A549 (cell line): ENCODE data around the gene ZNF410. TPM values are rescaled to one million over a fixed set of nuclear protein-coding genes. Genes with fewer than 3 reads are reported as not detected.

ENCODE experiments used
- ATAC-seq, 2 experiments: fragments of 200-7000 bp in 1 of 2; fragments of >200 bp in 1 of 2; cut with Nextera tagmentation in 1 of 2; cut with Tn5 transposase in 1 of 2; 3 replicates each; pipeline versions ENCODE4 v1.8.0 to v1.9.1; 2018 to 2020; ENCODE audit warnings: mild to moderate bottlenecking in 1 of 2, moderate library complexity in 1 of 2
- CTCF ChIA-PET: fragments of 300-600 bp; sonication (Branson Sonifier 250); formaldehyde crosslinking; extraction: SDS; loops from one replicate; lab custom pipeline; 2021; ENCODE audit warnings: antibody characterized with exemption, inconsistent platforms; lab: Yijun Ruan, JAX
- POLR2A ChIA-PET: fragments of 350-600 bp; formaldehyde crosslinking; extraction: SDS; loops from one replicate; lab custom pipeline; 2021; ENCODE audit warnings: antibody characterized with exemption, inconsistent platforms; lab: Yijun Ruan, JAX
- DNase-seq, 2 experiments: peaks; one replicate each; pipeline versions ENCODE4 v3.0.0 to v3.0.0-alpha.2; 2011 to 2016; ENCODE audit warnings: low read depth in 1 of 2, low spot score in 1 of 2
- FAIRE-seq: peaks from 2 replicates; lab custom pipeline; 2011; peaks lifted over from hg19 to GRCh38; lab: Jason Lieb, UNC
- H3K27ac ChIP-seq, 2 experiments: fragments of >200 bp; sonication (Bioruptor Twin); formaldehyde crosslinking; 3 replicates each; pipeline ENCODE4 v1.5.1; 2016 to 2017
- H3K4me1 ChIP-seq: fragments of >200 bp; sonication (Bioruptor Twin); formaldehyde crosslinking; 3 replicates; pipeline ENCODE4 v1.6.1; 2016
- H3K4me2 ChIP-seq: fragments of >200 bp; sonication (Bioruptor Twin); formaldehyde crosslinking; 3 replicates; pipeline ENCODE4 v1.6.1; 2016
- H3K4me3 ChIP-seq: fragments of >200 bp; sonication (Bioruptor Twin); formaldehyde crosslinking; 3 replicates; pipeline ENCODE4 v1.5.1; 2016
- H3K9me3 ChIP-seq: fragments of >200 bp; sonication (Bioruptor Twin); formaldehyde crosslinking; 3 replicates; pipeline ENCODE4 v1.6.1; 2016
- ATOH8 ChIP-seq: fragments of 250-450 bp; sonication (Bioruptor Pico); IDR thresholded peaks from 2 replicates; pipeline ENCODE4 v1.5.0; 2020; ENCODE audit warnings: low read depth, mild to moderate bottlenecking, moderate library complexity
- BHLHE40 ChIP-seq: IDR thresholded peaks from 2 replicates; pipeline ENCODE4 v1.6.1; 2012; ENCODE audit warnings: low read depth, low read length, inconsistent platforms
- CBX8 ChIP-seq: fragments of 200-600 bp; sonication (generic); IDR thresholded peaks from 2 replicates; pipeline ENCODE4 v1.6.1; 2016
- CHD2 ChIP-seq: fragments of 150-350 bp; IDR thresholded peaks from 2 replicates; pipeline ENCODE4 v1.6.1; 2014; ENCODE audit warnings: low read length; ENCODE audit not compliant: partially characterized antibody
- CHD4 ChIP-seq: fragments of 200-600 bp; sonication (generic); IDR thresholded peaks from 2 replicates; pipeline ENCODE4 v1.6.1; 2016; ENCODE audit warnings: antibody characterized with exemption, mild to moderate bottlenecking, borderline replicate concordance
- CTCF ChIP-seq: fragments of >200 bp; sonication (Bioruptor Twin); formaldehyde crosslinking; IDR thresholded peaks from 3 replicates; pipeline ENCODE4 v1.5.1; 2016
- EP300 ChIP-seq, 2 experiments: fragments of >200 bp; sonication (Bioruptor Twin); formaldehyde crosslinking; IDR thresholded peaks; 2 replicates in 1 of 2; 3 replicates in 1 of 2; pipeline ENCODE4 v1.6.1; 2016 to 2017
- ESRRA ChIP-seq: fragments of 150-350 bp; IDR thresholded peaks from 2 replicates; pipeline ENCODE4 v1.6.1; 2014; ENCODE audit warnings: mild to moderate bottlenecking, low read length, borderline replicate concordance
- FOSB ChIP-seq: fragments of 250-450 bp; sonication (Bioruptor Pico); IDR thresholded peaks from 2 replicates; pipeline ENCODE4 v1.5.0; 2020; ENCODE audit warnings: mild to moderate bottlenecking, moderate library complexity
- FOSL2 ChIP-seq, 2 experiments: fragments of 450-650 bp in 1 of 2; fragments of >200 bp in 1 of 2; sonication (Bioruptor Twin) in 1 of 2; formaldehyde crosslinking; IDR thresholded peaks; 2 replicates each; pipeline versions ENCODE4 v1.5.0 to v1.6.1; 2016 to 2020; ENCODE audit warnings: mild to moderate bottlenecking in 1 of 2, moderate library complexity in 1 of 2
- FOXS1 ChIP-seq: fragments of 250-450 bp; sonication (Bioruptor Pico); IDR thresholded peaks from 2 replicates; pipeline ENCODE4 v1.5.0; 2020; ENCODE audit warnings: mild to moderate bottlenecking, moderate library complexity
- GATA3 ChIP-seq: IDR thresholded peaks from 2 replicates; pipeline ENCODE4 v1.6.1; 2012; ENCODE audit warnings: borderline replicate concordance
- HDAC2 ChIP-seq: fragments of 200-600 bp; sonication (generic); IDR thresholded peaks from 2 replicates; pipeline ENCODE4 v1.6.1; 2016
- HOXA7 ChIP-seq: fragments of 250-450 bp; sonication (Bioruptor Pico); IDR thresholded peaks from 2 replicates; pipeline ENCODE4 v1.5.0; 2020; ENCODE audit warnings: mild to moderate bottlenecking, moderate library complexity
- JUN ChIP-seq, 2 experiments: fragments of >200 bp; sonication (Bioruptor Twin); formaldehyde crosslinking; IDR thresholded peaks; 2 replicates in 1 of 2; 3 replicates in 1 of 2; pipeline ENCODE4 v1.6.1; 2016 to 2017
- KDM5A ChIP-seq: fragments of 200-600 bp; sonication (generic); IDR thresholded peaks from 2 replicates; pipeline ENCODE4 v1.6.1; 2016; ENCODE audit warnings: antibody characterized with exemption, mild to moderate bottlenecking
- MAFK ChIP-seq: fragments of 450-650 bp; IDR thresholded peaks from 2 replicates; pipeline ENCODE4 v1.6.1; 2014; ENCODE audit not compliant: partially characterized antibody
- MAX ChIP-seq: IDR thresholded peaks from 2 replicates; pipeline ENCODE4 v1.6.1; 2012
- NFE2L2 ChIP-seq: fragments of 150-350 bp; conservative IDR thresholded peaks from 2 replicates; pipeline ENCODE4 v1.6.1; 2014; ENCODE audit warnings: low read length
- NPAS2 ChIP-seq: fragments of 250-450 bp; sonication (Bioruptor Pico); IDR thresholded peaks from 2 replicates; pipeline ENCODE4 v1.8.0; 2022; ENCODE audit warnings: mild to moderate bottlenecking, moderate library complexity, borderline replicate concordance
- PBX3 ChIP-seq: IDR thresholded peaks from 2 replicates; pipeline ENCODE4 v1.6.1; 2012
- POLR2A ChIP-seq: IDR thresholded peaks from 2 replicates; pipeline ENCODE4 v1.6.1; 2012; ENCODE audit warnings: mild to moderate bottlenecking, low read length
- POLR2AphosphoS2 ChIP-seq: conservative IDR thresholded peaks from 2 replicates; pipeline ENCODE4 v1.6.1; 2012; ENCODE audit warnings: low read length, improper control_type of control experiment, inconsistent platforms
- RAD21 ChIP-seq, 2 experiments: fragments of >200 bp in 1 of 2; sonication (Bioruptor Twin) in 1 of 2; formaldehyde crosslinking in 1 of 2; IDR thresholded peaks in 1 of 2; conservative IDR thresholded peaks in 1 of 2; 2 replicates in 1 of 2; 3 replicates in 1 of 2; pipeline ENCODE4 v1.6.1; 2012 to 2018; ENCODE audit warnings: inconsistent platforms in 1 of 2
- RCOR1 ChIP-seq: fragments of 150-350 bp; IDR thresholded peaks from 2 replicates; pipeline ENCODE4 v1.6.1; 2014; ENCODE audit warnings: antibody characterized with exemption, low read length, low read depth
- RNF2 ChIP-seq: fragments of 200-600 bp; sonication (generic); IDR thresholded peaks from 2 replicates; pipeline ENCODE4 v1.6.1; 2016; ENCODE audit warnings: low read depth, mild to moderate bottlenecking, antibody characterized with exemption, moderate library complexity, borderline replicate concordance
- SREBF2 ChIP-seq: fragments of 450-650 bp; IDR thresholded peaks from 2 replicates; pipeline ENCODE4 v1.6.1; 2014; ENCODE audit warnings: mild to moderate bottlenecking, moderate library complexity
- TP53 ChIP-seq: fragments of 250-450 bp; sonication (Bioruptor Pico); IDR thresholded peaks from 2 replicates; pipeline ENCODE4 v1.5.0; 2021; ENCODE audit warnings: mild to moderate bottlenecking, moderate library complexity
- ZC3H11A ChIP-seq: fragments of 450-650 bp; IDR thresholded peaks from 2 replicates; pipeline ENCODE4 v1.6.1; 2014; ENCODE audit warnings: antibody characterized with exemption, mild to moderate bottlenecking
- ZNF302 ChIP-seq: fragments of 250-450 bp; sonication (Bioruptor Pico); IDR thresholded peaks from 2 replicates; pipeline ENCODE4 v1.9.0; 2021; ENCODE audit warnings: inconsistent platforms, mild to moderate bottlenecking, moderate library complexity
- WGBS: methylation state at CpG from one replicate; pipeline ENCODE4 v1.1.6; 2017; ENCODE audit errors: missing lambda C conversion rate; 5-methylcytosine and 5-hydroxymethylcytosine counted together
- polyA plus RNA-seq, 4 experiments: library from polyadenylated mRNA; depleted of rRNA in 3 of 4; stranded (reverse); fragments of >200 nt; fragmentation: RNase III in 1 of 4; extraction: RNeasy Plus Mini Kit Qiagen cat#74134 plus additional on column Dnase treatment in 1 of 4; gene quantifications; 2 replicates in 3 of 4; 3 replicates in 1 of 4; pipeline ENCODE4 v1.2.3, GENCODE V29; 2011 to 2017

ZNF410 gene
- polyA plus RNA-seq, 2 of the 4 experiments (the other 2 are of a cell fraction): 35.8 to 70.8 TPM

- Histone ChIP-seq H3K4me2 (no peak overlapping the region), H3K9me3 (no peaks in the 10 kb centered on the region), H3K4me1 (0 out of 3 replicates have a peak, but pooled peaks cover 3% of the 10 kb centered on the region), H3K27ac (no peak overlapping the region), H3K4me3 (no peak overlapping the region)
- DNase-seq: no peak
- no peak for FAIRE-seq
- ChIA-PET CTCF (interaction anchor here (1.1 kb wide), 1 partner anchor 8 kb away, joined by 3 read pairs; no protein-coding TSS in a partner anchor), POLR2A (no interaction called here)
- WGBS: 58% methylated on average over 4 of the region's 4 CpGs
- ATAC-seq: no peak
- no peak for TF ChIP-seq MAX
Observed at GRCh38 chr14:73945159-73945670, 58.6 kb downstream of the ZNF410 start.

- ChIA-PET CTCF (interaction anchor here (0.6 to 1.3 kb wide), 5 partner anchors 9 to 89 kb away, joined by 3 to 6 read pairs (median 3); no protein-coding TSS in a partner anchor), POLR2A (interaction anchor here (0.5 to 1.6 kb wide), 10 partner anchors 8 to 459 kb away, joined by 3 to 12 read pairs (median 3); partner anchors contain the start of genes BBOF1, ENTPD5, RIOX1 and ZNF410)
- Histone ChIP-seq H3K9me3 (no peaks in the 10 kb centered on the region), H3K4me3 (peak within 1 kb of the TSS; percentile 68), H3K4me1 (peaks cover 6% of the 10 kb centered on the region; the same call in 2 of the 3 replicates), H3K27ac (peak within 1 kb of the TSS; percentile 79 to 91), H3K4me2 (peak within 1 kb of the TSS; percentile 87)
- peak; percentile 97 for ATAC-seq
- no peak for FAIRE-seq
- DNase-seq: peak; percentile 89 to 97
- WGBS: 1% methylated on average over 52 of the region's 70 CpGs
- TF ChIP-seq MAFK: no peak
- no peak for TF ChIP-seq RCOR1
- TF ChIP-seq CHD4: 0 out of 2 replicates have a peak, but pooled peaks have one; percentile 1
- no peak for TF ChIP-seq POLR2AphosphoS2
- no peak for TF ChIP-seq RNF2
- no peak for TF ChIP-seq ZC3H11A
- TF ChIP-seq FOSL2 (IDR thresholded peaks at IDR 0.05): no peak
- no peak for TF ChIP-seq FOSL2 (CRISPR knock-in tag; IDR thresholded peaks at IDR 0.05)
- 0 out of 5 replicates have a peak, but pooled peaks of 1 of the 2 experiments have one; percentile 17 for TF ChIP-seq RAD21 (conservative IDR thresholded peaks at IDR 0.05 in 1 of 2, IDR thresholded peaks at IDR 0.05 in 1 of 2)
- TF ChIP-seq CTCF: no peak
- TF ChIP-seq SREBF2: no peak
- TF ChIP-seq CBX8: no peak
- no peak for TF ChIP-seq ATOH8 (CRISPR knock-in tag)
- TF ChIP-seq FOSB (CRISPR knock-in tag): no peak; the same call in 1 of the 2 replicates
- peak; percentile 50 to 80; a peak in 3 of 5 replicates for TF ChIP-seq JUN (IDR thresholded peaks at IDR 0.05)
- TF ChIP-seq HOXA7 (CRISPR knock-in tag): no peak; the same call in 1 of the 2 replicates
- TF ChIP-seq HDAC2: no peak
- TF ChIP-seq FOXS1 (CRISPR knock-in tag): no peak
- TF ChIP-seq TP53: peak; percentile 67; the same call in 1 of the 2 replicates
- peak; percentile 80 for TF ChIP-seq MAX
- peak; percentile 61 for TF ChIP-seq CHD2
- TF ChIP-seq KDM5A: peak; percentile 78
- TF ChIP-seq GATA3: no peak
- TF ChIP-seq ZNF302 (CRISPR knock-in tag): no peak
- TF ChIP-seq BHLHE40: 0 out of 2 replicates have a peak, but pooled peaks have one; percentile 3
- peak; percentile 91 for TF ChIP-seq POLR2A
- no peak for TF ChIP-seq PBX3
- no peak for TF ChIP-seq NFE2L2
- no peak for TF ChIP-seq NPAS2 (CRISPR knock-in tag)
- no peak for TF ChIP-seq EP300 (IDR thresholded peaks at IDR 0.05)
- TF ChIP-seq ESRRA: no peak
Observed at GRCh38 chr14:73949752-73950734, 63.4 kb downstream of the ZNF410 start, which contains the start of the genes COQ6 and FAM161B. Gene COQ6, plus strand, starts transcription at chr14:73950302. Its CDS starts 31 bp downstream, at chr14:73950333. Gene FAM161B, minus strand, starts transcription at chr14:73950094. Its CDS starts 68 bp downstream, at chr14:73950026.
